Stomach (tissue), 9 donors: ENCODE measurements around the gene NXPH3. TPM values are rescaled to one million over a fixed set of nuclear protein-coding genes. Genes with fewer than 3 reads are reported as not detected.
"Not testable (repeated sequence)": the region's sequence is repeated elsewhere in the genome, so short reads cannot be mapped to it uniquely, and the experiment has no call there.

Source experiments
- DNase-seq, 2 donors: peaks; one replicate each; pipeline versions ENCODE4 v3.0.0 to v3.0.0-alpha.2; 2013 to 2019
- H3K27ac ChIP-seq, 5 donors: fragments of 200-600 bp in 4 of 5; sonication (generic) in 4 of 5; one replicate each; pipeline ENCODE4 v1.5.1; 2013 to 2019; ENCODE audit warnings: mild to moderate bottlenecking in 1 of 5, moderate library complexity in 1 of 5
- H3K27me3 ChIP-seq, 3 donors: fragments of 200-600 bp; sonication (generic); one replicate each; pipeline ENCODE4 v1.5.1; 2017 to 2019; ENCODE audit warnings: mixed run types in 1 of 3
- H3K36me3 ChIP-seq, 4 donors: fragments of 200-600 bp; sonication (generic); 1 replicate in 3 of 4; 2 replicates in 1 of 4; pipeline ENCODE4 v1.5.1; 2016 to 2019
- H3K4me1 ChIP-seq, 4 donors: fragments of 200-600 bp; sonication (generic); one replicate each; pipeline ENCODE4 v1.5.1; 2016 to 2019
- H3K4me3 ChIP-seq, 4 donors: fragments of 200-600 bp; sonication (generic) in 3 of 4; one replicate each; pipeline ENCODE4 v1.5.1; 2016 to 2019; ENCODE audit warnings: mild to moderate bottlenecking in 1 of 4
- H3K9me3 ChIP-seq, 4 donors: fragments of 200-600 bp; sonication (generic); one replicate each; pipeline ENCODE4 v1.5.1; 2016 to 2019
- CTCF ChIP-seq, 7 experiments: fragments of 450-650 bp in 4 of 7; fragments of 200-600 bp in 3 of 7; sonication (generic) in 3 of 7; IDR thresholded peaks; one replicate each; pipeline ENCODE4 v1.5.1; 2016 to 2019; ENCODE audit warnings: antibody characterized with exemption in 7 of 7, control low read depth in 2 of 7, mild to moderate bottlenecking in 1 of 7
- EP300 ChIP-seq: sonication (generic); formaldehyde crosslinking; IDR thresholded peaks from one replicate; pipeline ENCODE4 v1.6.1; 2017; ENCODE audit warnings: antibody characterized with exemption
- POLR2A ChIP-seq, 4 donors: fragments of 450-650 bp; IDR thresholded peaks; one replicate each; pipeline ENCODE4 v1.6.1; 2016; ENCODE audit warnings: antibody characterized with exemption in 4 of 4, control low read depth in 2 of 4, mild to moderate bottlenecking in 1 of 4, moderate library complexity in 1 of 4
- POLR2AphosphoS5 ChIP-seq, 3 donors: sonication (generic); formaldehyde crosslinking; IDR thresholded peaks; one replicate each; pipeline ENCODE4 v1.6.1; 2016; ENCODE audit warnings: antibody characterized with exemption in 3 of 3
- WGBS, 5 donors: extraction: QIAGEN DNeasy Blood & Tissue Kit in 3 of 5; methylation state at CpG; one replicate each; pipeline versions ENCODE4 v1.1.5 to v1.1.7; 2013 to 2018; 5-methylcytosine and 5-hydroxymethylcytosine counted together
- intact Hi-C: fragments of 100-400 bp; cut with DNase I; formaldehyde crosslinking; loops from one replicate; pipeline ENCODE4 v1.15.1; 2023; ENCODE audit warnings: low total_unique reads
- polyA plus RNA-seq, 3 donors: library from polyadenylated mRNA; stranded (reverse); fragments of 200-250 nt; gene quantifications; one replicate each; pipeline ENCODE4 v1.2.3, GENCODE V29; 2013
- total RNA-seq, 5 donors: library from RNA; depleted of rRNA; stranded (reverse); fragments of >200 nt; gene quantifications; one replicate each; pipeline versions ENCODE4 v1.1.0 to v1.2.3, GENCODE V29; 2014 to 2016
- donor health status: healthy with polysubstance abuse.
- donor health status: Bipolar disorder and iron deficiency.
- donor health status: healthy.

NXPH3 gene
- total and polyA plus RNA-seq, 8 donors: 0.50 to 10.7 (median 1.1) TPM; not detected in 2

GRCh38 chr17:49549311-49549605 is 26.4 kb upstream of the NXPH3 start:
- no peaks in the 10 kb centered on the region for H3K9me3 ChIP-seq
- WGBS, 5 donors: 88 to 96% (median 91%) methylated on average over 6 of the region's 6 CpGs
- H3K4me3 ChIP-seq: no peak overlapping the region
- H3K36me3 ChIP-seq: no peaks in the 10 kb centered on the region
- TF ChIP-seq POLR2A (IDR thresholded peaks at IDR 0.05): no peak
- no peak for TF ChIP-seq POLR2AphosphoS5 (IDR thresholded peaks at IDR 0.05)
- no peak for TF ChIP-seq EP300
- TF ChIP-seq CTCF (IDR thresholded peaks at IDR 0.05): no peak
- H3K27ac ChIP-seq: no peak overlapping the region
- no peak for DNase-seq
- peaks cover 0 to 34% (median 0%) of the 10 kb centered on the region in 3 donors for H3K27me3 ChIP-seq
- peaks cover 0 to 8% (median 3%) of the 10 kb centered on the region in 4 donors for H3K4me1 ChIP-seq
- intact Hi-C loops: no loop called here

GRCh38 chr17:49549691-49550678 is 25.7 kb upstream of the NXPH3 start:
- H3K36me3 ChIP-seq: no peaks in the 10 kb centered on the region
- 86 to 89% (median 87%) methylated on average over 14 to 20 of the region's 20 CpGs for WGBS, 5 donors
- no peak overlapping the region for H3K4me3 ChIP-seq
- intact Hi-C loops: loop anchor here (5.0 kb wide), 1 partner anchor 118 kb away; no protein-coding TSS in a partner anchor
- no peak overlapping the region for H3K27ac ChIP-seq
- H3K4me1 ChIP-seq: peaks cover 0 to 8% (median 3%) of the 10 kb centered on the region in 4 donors
- DNase-seq: no peak
- TF ChIP-seq POLR2A (IDR thresholded peaks at IDR 0.05): no peak
- no peak for TF ChIP-seq POLR2AphosphoS5 (IDR thresholded peaks at IDR 0.05)
- H3K9me3 ChIP-seq: no peaks in the 10 kb centered on the region
- H3K27me3 ChIP-seq: peaks cover 0 to 30% (median 0%) of the 10 kb centered on the region in 3 donors

GRCh38 chr17:49550764-49551163 is 24.9 kb upstream of the NXPH3 start:
- not testable (repeated sequence) for DNase-seq, H3K4me1 ChIP-seq, H3K36me3 ChIP-seq, H3K27ac ChIP-seq, H3K9me3 ChIP-seq, H3K4me3 ChIP-seq
- 85 to 95% (median 95%) methylated on average over 9 of the region's 9 CpGs for WGBS, 5 donors
- H3K27me3 ChIP-seq: peaks cover 0 to 28% (median 0%) of the 10 kb centered on the region in 3 donors
- intact Hi-C loops: loop anchor here (5.0 kb wide), 1 partner anchor 118 kb away; no protein-coding TSS in a partner anchor

GRCh38 chr17:49551221-49552069 is 24.2 kb upstream of the NXPH3 start:
- peaks cover 0 to 26% (median 0%) of the 10 kb centered on the region in 3 donors for H3K27me3 ChIP-seq
- DNase-seq: no peak
- H3K4me1 ChIP-seq: peaks cover 5 to 13% (median 10%) of the 10 kb centered on the region in 4 donors
- no peak overlapping the region for H3K27ac ChIP-seq
- no peaks in the 10 kb centered on the region for H3K9me3 ChIP-seq
- no peak overlapping the region for H3K4me3 ChIP-seq
- no peaks in the 10 kb centered on the region for H3K36me3 ChIP-seq
- TF ChIP-seq POLR2AphosphoS5 (IDR thresholded peaks at IDR 0.05): no peak
- TF ChIP-seq CTCF (IDR thresholded peaks at IDR 0.05): no peak
- no peak for TF ChIP-seq EP300
- no peak for TF ChIP-seq POLR2A (IDR thresholded peaks at IDR 0.05)
- WGBS, 5 donors: 80 to 92% (median 85%) methylated on average over 9 to 12 of the region's 12 CpGs
- intact Hi-C loops: loop anchor here (5.0 kb wide), 1 partner anchor 119 kb away; no protein-coding TSS in a partner anchor
